NK-92 (cell line): ENCODE data around the gene BICDL2.

ENCODE experiments used
- DNase-seq: peaks from one replicate; lab custom pipeline; 2025; ENCODE audit not compliant: unreplicated experiment; lab: John Stamatoyannopoulos, UW

Gene BICDL2

DNA sequence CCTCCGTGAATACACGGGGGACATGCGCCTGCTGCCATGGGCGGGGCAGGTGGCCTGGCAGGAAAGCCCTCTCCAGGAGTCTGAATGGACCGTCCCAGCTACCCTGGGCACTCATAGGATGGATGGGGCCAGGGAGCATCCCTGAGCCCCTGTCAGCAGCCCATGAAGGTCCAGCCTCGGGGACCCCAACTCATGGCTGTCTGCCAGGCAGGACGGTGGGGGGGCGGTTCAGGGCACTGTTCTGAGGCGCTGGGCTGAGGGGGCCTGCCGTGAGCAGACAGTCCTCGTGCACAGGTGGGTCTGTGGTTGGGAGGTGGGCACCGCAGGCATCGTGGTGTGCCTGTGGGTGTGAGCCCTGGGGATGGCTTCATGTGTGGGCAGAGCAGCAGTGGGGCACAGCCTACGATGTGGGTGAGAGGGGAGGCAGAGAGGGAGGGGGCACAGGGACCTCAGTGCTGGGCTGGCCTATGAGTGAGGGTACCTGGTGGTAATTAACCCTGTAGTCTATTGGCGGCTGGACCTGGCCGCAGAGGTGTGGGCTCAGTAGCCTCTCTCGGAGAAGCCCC lies 50.0 kb downstream of the BICDL2 start:
- DNase-seq, result no peak

GRCh38 chr16:2985893-2986355 lies 50.8 kb downstream of the BICDL2 start:
- no peak for DNase-seq

DNA sequence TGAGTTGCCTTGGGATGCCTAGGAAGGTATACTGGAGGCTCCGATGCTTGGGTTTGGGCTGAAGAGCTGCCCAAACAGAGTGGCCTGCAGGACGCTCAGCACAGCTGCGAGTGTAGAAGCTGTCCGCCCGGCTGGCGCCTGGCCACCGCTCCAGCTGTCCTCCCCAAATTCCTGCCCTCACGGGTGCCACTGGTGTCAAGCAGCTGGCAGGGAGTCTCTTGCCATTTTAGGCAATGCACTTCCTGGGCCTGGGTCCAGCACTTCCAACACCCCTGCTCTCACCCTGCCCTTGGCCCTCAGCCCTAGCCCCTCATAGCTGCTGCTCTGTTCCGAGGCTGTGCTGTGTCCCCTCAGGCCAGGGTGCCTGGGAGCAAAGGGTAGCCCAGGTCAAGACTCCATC lies 51.3 kb downstream of the BICDL2 start:
- no peak for DNase-seq

DNA sequence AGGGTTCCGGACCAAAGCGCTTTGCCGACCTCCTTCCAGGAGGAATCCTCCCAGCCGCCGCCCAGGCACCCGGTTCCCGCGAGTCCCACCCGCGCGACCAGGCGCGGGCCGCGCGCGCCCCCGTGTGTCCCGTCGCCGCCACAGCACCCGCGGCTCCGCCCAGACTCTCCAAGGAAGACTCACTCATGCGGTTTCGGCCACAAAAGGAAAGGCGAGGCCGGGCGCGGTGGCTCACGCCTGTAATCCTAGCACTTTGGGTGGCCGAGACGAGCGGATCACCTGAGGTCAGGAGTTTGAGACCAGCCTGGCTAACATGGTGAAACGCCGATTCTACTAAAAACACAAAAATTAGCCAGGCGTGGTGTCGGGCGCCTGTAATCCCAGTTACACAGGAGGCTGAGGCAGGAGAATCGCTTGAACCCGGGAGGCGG lies 53.0 kb downstream of the BICDL2 start:
- no peak for DNase-seq

DNA sequence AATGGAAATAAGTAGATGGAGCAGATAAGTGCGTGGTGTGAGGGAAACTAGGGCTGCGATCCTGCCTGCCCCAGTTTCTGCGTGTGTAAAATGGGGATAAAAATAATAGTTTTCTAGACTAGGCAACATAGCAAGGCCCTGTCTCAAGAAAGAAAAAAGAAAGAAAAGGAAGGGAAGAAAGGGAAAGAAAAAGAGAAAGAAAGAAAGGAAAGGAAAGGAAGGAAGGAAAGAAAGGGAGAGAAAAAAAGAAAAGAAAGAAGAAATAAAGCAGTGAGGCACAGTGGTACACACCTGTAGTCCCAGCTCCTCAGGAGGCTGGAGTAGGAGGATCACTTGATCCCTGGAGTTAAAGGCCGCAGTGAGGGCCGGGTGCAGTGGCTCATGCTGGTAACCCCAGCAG lies 54.3 kb downstream of the BICDL2 start:
- no peak for DNase-seq

- DNase-seq, result no peak
Observed at GRCh38 chr16:2981899-2982250, 54.9 kb downstream of the BICDL2 start.

- DNase-seq, result no peak
Observed at GRCh38 chr16:2981177-2981898, 55.4 kb downstream of the BICDL2 start.

DNA sequence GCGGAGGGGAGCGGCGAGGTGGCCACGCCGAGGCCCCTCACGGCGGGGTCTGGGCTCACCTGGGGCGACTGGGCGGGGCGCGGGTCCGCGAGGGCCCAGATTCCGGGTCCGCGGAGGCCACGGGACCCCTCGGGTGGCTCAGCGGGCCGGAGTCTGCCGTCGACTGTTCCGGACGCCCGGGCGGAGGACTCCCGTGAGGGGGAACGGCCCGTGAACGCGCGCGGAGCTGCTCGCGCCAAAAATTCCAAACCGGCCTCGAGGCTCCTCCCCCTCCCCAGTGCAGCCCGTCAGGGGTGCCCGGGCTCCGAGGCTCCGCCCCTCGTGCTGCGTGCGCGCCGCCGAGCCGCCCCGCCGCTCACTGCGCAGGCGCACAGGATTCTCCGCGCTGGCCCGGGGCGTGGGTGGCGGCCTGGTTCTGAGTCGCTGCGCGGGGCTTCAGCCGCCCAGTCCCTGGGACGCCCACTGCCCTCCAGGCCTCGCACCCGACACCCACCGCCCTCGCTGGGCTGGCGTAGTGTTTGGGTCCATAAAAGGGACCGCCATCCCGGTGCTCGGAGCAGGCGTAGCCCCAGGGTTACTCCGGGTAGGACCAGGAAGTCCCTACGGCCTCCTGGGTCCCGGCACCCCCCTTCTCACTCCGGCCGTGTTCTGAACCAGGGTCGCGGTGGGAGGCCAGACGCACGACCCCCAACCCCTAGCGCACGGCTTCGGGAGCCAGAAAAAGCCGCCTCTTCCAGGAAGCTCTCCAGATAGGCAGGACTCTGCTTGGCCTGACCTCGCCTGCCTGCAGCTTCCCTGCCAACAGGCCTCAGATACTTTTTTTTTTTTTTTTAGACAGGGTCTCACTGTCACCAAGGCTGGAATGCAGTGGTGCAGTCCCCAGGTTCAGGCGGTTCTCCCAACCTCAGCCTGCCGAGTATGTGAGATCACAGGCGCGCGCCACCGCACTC lies 56.2 kb downstream of the BICDL2 start, which contains the start of gene PKMYT1:
Gene PKMYT1, minus strand, starts transcription at position 220 of the 950 bp plus-strand sequence. CDS start 789 bp downstream, outside the sequence.
- DNase-seq, result peak; percentile 61

- no peak for DNase-seq
Observed at GRCh38 chr16:2979669-2980226, 57.0 kb downstream of the BICDL2 start.
